GM12891 (cell line): ENCODE measurements around the gene TBC1D26.

Experiments used
- POLR2A ChIP-seq: IDR thresholded peaks from 2 replicates; pipeline ENCODE4 v1.6.1; 2011; ENCODE audit warnings: low read depth, low read length, control low read depth
- POLR2AphosphoS5 ChIP-seq: IDR thresholded peaks from 2 replicates; pipeline ENCODE4 v1.6.1; 2011; ENCODE audit warnings: low read depth, low read length, control low read depth
- SPI1 ChIP-seq: IDR thresholded peaks from 2 replicates; pipeline ENCODE4 v1.6.1; 2011; ENCODE audit warnings: low read depth, low read length, control low read depth
- TAF1 ChIP-seq: IDR thresholded peaks from 2 replicates; pipeline ENCODE4 v1.6.1; 2011; ENCODE audit warnings: low read depth, low read length, control low read depth

GRCh38 chr17:15740570-15741120 is 8.6 kb downstream of the TBC1D26 start:
- TF ChIP-seq TAF1 (no peak), SPI1 (no peak), POLR2A (no peak), POLR2AphosphoS5 (no peak)
